ENCODE results near the gene PIKFYVE.
"Not testable (repeated sequence)": the region's sequence is repeated elsewhere in the genome, so short reads cannot be mapped to it uniquely, and the experiment has no call there.

Gene PIKFYVE

DNA sequence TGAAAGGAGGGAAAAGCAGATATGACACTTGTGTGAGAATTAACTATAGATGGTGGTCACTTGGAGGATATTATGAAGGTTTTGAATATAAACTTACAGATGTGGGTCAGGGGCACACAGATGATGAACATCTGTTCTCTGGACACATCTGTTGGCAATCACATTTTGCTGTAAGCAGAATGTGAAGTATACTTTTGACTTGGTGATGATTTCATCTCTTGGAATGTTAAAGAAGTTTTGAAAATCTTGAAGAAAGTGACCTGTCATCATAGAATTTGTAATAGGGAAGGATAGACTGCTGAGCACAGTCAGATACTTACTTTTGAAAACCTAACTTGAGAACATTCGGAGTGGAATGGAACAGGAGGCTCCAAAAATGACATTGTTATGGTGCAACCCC is 40.2 kb downstream of the PIKFYVE start:
- DNase-seq, result no peak

DNA sequence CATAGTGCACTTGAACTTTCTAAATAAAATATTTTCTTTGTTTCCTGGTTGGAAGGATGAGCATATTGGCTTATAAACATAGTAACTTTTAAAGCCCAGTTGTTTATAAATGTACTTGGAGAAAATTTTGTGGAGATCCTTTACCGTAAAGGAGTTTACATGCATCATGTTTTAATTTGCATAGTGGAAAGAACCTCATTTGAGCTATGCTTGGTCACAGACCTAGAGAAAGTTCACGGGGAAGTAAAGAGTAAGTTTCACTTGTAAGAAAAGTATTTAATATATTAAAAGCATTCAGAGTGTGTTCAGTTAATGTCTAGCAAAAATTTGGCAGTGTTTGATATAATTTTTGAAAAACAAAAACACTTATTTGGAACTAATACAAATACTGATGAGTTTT is 45.3 kb downstream of the PIKFYVE start:
- DNase-seq, result no peak

DNA sequence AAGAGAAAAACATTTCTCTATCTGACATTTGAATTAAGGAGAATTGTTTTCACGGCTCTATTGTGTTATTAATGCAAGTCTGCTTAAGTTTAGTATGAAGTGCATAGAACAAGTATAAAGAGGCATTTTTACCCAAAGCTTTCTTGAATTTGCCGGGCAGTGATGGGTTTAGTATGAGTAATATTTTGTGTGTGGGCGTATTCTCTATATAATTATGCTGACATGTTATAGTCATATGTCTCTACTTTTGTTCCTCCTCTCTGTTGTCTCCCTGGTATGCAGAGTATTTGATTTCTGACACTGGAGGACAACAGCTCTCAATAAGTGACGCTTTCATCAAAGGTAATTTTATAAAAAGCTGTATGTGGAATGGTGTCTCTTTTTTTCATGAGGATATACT is 45.9 kb downstream of the PIKFYVE start:
- no peak for DNase-seq

DNA sequence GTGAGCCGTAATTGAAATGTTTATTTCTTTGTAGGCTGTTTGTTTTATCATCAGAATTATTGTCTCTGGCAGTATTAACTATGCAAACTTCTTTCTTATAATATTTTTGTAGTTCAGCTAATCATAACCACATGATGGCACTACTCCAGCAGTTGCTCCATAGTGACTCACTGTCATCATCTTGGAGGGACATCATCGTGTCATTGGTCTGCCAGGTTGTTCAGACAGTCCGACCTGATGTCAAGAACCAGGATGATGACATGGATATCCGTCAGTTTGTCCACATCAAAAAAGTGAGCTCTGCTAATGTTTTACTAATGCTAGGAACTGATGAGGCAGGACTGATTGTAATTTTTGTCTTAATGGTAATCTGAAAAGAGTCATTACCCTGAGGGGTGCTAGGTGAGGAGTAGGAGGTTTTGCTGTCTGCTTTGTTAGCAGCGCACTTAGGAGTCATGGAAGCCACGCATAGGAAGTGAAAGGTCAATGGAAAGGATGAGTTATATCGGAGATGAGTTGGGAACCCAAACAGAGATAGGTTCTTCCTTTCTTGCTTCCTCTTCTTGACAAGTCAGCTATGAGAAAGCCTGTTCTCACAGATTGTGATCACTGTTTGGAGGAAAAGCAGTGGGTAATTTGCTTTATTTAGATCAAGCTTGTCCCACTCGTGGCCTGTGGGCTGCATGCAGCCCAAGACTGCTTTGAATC is 49.2 kb downstream of the PIKFYVE start:
- DNase-seq, result no peak

DNA sequence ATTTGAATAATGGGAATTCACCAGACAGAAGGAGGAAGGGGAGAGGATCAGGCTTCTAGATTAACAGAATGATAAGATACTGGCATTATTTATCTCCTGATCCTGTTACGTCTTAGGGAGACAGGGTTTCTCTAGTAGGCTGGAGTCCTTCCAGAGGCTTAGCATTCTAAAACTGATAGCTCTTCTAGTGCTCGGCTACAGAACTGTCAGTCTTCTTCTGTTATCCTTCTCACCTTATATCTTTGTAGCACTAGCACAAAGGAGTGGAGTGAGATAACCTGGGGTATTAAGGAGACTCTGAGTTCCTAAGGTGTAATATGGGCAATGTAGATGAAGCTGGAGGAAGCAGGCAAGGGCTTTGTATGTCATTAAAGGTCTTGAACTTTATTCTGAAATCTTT is 52.1 kb downstream of the PIKFYVE start:
- DNase-seq, result no peak

DNA sequence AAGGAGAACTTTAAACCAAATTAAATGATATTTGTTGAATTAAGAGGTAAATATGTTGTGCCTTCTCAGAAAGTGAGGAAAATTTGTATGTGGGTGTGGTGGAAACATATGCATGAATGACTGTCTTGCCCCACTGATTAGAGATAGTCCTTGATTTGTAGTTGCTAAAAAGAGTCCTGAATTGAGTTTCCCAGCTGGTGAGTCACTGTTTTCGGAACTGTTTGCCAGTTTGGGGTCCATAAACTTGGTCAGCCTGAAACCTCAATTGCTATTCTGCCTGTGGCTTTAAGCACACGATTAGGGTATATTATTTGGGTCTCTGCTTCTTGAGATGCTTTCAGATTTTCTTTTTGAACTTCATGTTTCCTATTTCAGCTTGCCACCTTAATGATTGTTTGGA is 53.3 kb downstream of the PIKFYVE start:
- DNase-seq, result no peak

DNA sequence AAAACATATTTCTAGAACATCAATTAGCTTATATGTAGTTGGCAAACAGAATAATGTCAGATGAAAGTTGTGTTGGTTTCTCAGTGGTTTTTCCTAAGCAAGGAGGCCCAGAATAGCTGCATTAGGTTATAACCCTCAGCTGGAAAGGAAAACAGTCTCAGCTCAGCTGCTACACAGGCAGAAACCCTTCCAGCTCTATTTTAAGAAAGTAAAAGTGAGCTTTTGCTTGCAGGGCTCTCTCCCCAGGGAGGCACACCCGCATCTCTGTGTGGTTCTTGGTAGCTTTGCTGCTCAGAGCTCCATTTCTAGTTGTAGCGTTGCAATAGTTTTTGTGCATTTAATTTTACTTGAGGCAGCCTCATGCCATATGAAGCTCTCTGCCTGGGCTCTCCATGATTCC is 54.6 kb downstream of the PIKFYVE start:
- no peak for DNase-seq

DNA sequence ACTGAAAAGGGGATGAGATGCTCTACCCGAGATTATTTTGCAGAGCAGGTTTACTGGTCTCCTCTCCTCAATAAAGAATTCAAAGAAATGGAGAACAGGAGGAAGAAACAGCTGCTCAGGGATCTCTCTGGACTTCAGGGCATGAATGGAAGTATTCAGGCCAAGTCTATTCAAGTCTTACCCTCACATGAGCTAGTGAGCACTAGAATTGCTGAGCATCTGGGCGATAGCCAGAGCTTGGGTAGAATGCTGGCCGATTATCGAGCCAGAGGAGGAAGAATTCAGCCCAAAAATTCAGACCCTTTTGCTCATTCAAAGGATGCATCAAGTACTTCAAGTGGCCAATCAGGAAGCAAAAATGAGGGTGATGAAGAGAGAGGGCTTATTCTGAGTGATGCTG is 60.0 kb downstream of the PIKFYVE start:
- DNase-seq, result no peak

DNA sequence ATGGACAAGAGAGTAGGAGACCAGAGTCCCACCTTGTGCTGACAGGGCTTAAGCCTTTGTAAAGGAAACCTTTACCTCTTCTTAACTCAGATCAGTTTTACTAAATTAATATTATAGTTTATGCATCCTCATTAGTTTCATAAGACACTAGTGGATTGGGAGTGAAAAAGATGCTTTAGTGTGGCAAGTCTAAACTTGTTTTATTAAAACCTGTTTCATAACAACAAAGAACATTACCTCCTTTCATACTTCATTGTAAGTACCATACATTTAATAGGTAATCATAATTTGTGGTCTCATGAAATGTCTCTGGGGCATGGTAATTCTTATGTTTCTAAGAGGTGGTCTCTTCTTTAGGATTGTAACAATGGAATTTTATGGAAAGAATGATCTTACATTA is 63.4 kb downstream of the PIKFYVE start:
- DNase-seq, result no peak

DNA sequence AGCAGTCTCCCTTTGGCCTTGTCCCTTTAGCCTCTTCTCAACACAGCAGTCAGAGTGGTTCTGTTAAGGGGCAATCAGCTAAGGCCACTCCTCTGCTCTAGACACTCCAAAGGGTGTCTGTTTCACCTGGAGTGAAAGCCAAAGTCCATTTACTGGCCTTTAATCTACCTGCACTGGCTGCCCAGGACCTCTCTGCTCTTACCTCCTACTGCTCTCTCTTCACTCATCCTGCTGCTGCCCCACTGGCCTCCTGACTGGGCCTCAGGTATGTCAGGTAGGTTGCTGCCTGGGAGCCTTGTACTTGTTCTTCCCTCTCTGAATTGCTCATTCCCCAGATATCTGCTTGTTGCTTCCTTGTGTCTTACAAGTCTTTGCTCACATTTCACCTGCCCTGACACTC is 68.2 kb downstream of the PIKFYVE start:
- no peak for DNase-seq

DNA sequence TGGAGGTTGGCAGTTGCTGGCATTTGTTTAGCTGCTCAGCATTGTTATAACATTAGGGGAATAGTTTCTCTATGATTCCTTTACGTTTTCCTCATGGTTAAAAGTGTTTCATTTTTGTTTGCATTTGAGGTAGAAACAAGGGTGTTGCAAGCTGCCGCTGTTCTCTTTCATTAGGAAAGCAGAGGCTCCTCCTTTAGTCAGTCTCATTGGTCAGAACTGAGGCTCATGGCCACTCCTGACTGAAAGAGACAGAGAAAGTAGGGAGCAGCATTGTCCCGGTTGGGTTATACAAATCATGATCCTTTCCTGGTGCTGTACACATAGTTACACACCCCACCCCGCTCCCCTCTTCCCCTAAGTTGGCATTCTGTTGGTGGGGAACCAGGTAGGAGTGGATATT is 80.7 kb downstream of the PIKFYVE start:
- DNase-seq, result no peak

DNA sequence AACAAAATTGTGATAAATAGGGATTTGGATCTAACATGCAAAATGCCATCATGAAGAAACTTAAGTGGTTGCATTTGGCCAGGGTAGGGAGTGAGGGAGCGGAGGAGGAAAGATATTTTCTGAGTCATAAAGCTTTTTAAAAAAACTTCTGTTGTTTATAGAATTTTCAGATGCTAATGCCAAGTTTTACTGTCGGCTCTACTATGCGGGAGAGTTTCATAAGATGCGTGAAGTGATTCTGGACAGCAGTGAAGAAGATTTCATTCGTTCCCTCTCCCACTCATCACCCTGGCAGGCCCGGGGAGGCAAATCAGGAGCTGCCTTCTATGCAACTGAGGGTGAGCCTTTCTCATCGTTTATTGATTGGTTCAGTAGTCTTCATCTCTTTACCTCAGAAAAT is 84.6 kb downstream of the PIKFYVE start:
- no peak for DNase-seq

DNA sequence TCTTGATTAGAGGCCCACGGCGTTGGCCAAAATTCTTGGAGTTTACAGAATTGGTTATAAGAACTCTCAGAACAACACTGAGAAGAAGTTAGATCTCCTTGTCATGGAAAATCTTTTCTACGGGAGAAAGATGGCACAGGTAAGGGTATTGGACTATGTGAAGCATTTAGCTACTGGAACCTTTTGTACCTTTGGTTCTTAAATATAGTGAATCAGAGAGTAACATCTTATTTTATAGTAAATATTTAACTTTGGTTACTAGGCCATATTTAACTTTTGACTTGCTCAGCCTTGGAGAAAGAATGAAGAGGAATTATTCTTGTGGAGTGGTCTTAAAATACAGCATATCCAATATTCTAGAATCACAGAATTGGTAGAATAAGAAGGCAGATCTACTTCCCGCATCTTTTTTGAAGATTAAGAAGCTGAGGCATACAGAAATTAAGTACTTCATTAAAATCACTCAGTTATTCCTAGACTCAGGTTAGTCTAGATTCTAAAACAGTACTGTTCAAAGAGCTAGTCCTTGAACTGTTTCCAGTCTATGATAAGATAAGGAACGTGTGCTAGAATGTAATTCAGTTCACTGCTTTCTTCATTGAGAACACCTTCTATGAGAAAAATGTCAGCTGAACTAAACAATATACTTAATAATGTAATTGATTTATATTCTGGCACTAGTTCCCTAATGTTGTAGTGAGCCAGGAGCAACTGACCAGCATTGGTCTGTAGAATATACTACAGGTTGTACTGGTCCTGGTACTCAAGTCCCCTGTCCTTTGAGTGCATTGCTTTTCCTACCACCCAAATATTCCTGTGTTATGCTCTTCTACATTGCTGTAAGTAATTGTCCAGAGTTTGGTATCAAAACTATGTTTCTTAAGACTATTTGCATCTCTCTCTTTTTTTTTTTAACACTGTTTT is 86.9 kb downstream of the PIKFYVE start:
- no peak for DNase-seq

DNA sequence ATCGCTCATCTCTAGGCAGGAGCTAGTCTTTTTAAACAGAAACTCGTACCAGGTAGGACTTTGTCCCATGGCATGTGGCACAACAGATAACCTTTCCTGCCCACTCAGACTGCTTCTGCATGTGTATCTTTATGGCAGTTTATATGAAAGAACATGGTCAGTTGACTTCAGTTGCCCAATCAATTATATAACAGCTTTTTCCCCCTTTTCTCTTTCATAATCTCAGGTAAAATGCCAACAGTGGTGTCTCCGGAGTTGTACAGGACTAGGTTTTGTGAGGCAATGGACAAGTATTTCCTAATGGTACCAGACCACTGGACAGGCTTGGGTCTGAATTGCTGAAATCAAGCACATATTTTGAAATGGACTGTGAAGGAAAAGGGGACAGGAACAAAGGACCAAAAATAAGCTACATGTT is 88.9 kb downstream of the PIKFYVE start:
- DNase-seq, result no peak

DNA sequence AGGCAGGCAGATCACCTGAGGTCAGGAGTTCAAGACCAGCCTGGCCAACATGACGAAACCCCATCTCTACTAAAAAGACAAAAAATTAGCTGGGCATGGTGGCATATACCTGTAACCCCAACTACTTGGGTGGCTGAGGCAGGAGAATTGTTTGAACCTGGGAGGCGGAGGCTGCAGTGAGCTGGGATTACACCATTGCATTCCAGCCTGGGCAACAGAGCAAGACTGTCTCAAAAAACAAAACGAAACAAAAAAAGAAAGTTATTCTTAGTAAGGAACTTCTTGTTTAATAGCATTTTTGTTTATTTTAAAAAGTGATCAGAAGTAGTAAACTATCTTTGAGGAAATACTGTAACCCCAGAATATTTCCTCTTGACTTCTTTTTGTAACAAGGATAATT is 90.4 kb downstream of the PIKFYVE start:
- not testable (repeated sequence) for DNase-seq

DNA sequence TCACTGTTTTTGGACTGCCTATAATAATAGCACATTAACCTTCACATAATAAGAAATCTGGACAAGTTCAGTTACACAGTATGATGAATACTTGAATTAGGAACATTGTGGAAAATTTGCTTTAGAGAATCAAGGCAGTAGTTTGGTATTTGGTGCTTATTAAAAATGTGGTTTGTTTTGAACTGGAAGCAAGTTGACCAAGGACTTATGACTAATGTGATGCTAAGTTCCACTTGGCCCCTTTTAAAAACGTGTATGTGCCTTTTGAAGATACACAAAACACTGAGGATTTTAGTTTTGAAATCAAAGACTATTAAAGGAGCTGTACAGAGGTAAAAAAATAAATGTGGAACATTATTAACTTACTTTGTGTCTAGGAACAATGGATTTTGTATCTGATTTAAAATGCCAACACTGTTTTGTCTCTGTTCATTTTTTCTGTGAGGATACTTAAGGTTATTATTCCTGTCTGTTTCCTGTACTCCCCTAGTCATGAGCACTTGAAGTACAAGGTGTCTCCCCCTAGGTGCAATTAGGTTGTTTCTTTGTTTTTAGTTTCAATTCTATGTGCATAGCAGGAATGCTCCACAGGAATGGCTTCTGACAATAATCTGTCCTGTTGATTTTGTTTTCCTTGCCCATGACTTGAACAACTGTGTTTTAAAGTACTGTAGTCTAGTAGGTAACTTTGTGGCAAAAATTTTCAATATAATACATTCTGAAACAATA is 91.0 kb downstream of the PIKFYVE start:
- DNase-seq, result no peak

DNA sequence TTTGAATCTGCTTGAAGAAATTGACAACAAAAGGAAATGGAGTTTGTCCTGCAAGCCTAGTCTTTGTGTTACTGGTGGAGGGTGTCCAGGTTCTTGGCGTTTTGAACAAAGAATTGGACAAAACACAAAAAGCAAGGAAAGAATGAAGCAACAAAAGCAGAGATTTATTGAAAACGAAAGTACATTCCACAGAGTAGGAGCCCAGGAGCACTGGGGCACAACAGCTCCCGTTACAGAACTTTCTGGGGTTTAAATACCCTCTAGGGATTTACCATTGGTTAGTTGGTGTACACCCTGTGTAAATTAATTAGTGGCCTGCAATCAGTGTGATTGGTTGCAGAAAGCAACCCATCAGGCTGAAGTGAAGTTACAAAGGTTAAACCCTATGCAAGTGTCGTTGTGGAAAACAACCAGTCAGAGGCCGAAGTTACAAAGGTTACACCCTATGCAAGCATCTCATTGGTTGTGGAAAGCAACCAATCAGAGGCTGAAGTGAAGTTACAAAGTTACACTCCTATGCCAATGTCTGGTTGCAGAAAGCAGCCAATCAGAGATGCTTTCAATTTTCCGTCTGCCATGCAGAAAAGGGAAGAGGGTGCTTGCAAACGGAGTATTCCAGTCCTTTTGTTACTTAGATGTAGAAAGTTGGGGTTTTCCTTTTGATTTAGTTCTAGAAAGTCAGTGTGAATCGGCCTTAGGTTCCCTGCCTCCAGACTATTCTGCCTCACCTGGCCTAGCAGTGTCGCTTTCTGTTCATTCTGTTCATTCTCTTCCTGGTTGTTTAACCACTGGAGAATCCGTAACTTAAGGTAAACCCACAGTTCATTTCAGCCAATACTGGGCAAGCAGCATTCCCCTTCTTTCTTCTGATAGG is 92.9 kb downstream of the PIKFYVE start:
- DNase-seq, result no peak

DNA sequence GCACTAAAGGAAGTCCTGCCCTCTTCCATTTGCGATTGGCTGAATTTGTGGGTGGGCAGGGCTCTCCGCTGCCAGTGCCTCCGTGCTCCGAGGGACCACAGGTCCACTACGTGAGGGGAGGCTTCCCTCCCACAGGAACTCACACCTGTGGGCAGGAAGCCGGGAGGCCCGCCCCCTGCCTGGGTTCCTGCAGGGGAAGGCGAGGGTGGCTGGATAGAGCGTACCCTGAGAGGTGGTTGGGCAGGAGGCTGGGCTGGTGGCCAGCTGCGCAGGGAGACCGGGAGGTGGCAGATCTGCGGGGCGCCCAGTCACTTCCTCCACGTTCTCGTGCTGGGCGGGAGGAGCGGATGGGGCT is 93.6 kb downstream of the PIKFYVE start:
- no peak for DNase-seq

DNA sequence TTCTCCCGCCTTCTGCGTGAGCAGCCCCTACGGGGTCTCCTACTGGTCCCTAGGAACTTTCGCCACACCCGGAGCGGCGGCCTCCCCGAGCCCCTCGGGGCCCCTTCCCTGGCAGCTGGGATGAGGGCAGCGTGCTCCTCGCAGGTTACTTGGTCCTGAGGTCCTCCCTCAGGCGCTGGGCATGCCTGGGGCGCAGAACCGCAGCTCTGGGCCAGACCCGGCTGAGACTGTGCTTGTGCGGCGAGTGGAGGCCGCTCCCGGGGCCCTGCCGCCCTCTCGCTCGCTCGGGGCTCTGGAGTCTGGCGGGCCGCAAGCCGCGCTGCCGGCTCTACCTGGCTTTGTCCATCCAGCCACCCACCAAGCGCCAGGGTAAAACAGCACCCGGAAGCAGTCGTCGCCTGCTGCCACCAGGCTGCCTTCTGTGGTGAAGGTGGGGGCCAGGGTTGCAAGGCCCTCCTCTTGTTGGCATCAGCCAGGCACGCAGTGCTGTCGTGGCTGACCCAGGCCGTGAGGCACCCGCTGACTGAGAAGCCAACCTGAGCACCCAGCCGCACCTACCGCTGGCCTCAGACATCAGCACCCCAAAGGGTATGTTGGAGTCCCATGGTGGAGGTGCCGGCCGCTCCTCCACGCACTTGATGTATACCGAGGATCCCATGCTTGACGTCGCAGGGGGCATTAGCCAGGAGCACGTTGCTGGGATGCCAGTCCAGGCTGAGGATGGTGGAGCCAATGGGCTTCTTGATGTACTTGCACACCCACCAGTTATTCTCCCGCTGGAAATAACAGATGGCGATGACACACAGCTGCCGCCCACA is 94.4 kb downstream of the PIKFYVE start:
- no peak for DNase-seq

DNA sequence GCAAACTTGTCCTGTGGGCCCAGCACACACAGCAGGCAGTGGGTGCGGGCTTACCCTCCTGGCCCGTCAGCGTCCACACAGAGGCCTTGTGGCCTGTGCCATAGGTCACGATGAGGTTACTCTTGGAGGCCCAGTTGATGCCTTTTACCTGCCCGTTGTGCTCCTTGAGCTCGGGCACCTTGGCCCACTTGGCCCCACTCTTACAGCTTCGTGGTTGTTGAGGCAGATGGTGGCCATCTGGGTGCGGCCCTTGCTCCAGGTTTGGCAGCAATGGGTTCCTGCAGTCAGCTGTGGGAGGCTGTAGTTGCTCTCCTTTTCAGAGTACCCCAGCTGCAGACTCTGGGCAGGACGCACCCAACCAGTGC is 95.0 kb downstream of the PIKFYVE start:
- DNase-seq, result no peak

DNA sequence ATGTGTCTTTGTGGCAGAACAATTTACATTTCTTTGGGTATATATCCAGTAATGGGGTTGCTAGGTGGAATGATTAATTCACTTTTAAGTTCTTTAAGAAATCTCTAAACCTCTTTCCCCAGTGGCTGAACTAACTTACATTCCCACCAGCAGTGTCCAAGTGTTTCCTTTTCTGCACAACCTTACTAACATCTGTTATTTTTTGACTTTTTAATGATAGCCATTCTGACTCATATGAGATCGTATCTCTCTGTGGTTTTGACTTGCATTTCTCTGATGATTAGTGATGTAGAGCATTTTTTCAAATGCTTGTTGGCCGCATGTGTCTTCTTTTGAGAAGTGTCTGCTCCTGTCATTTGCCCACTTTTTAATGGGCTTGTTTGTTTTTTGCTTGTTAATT is 97.4 kb downstream of the PIKFYVE start:
- DNase-seq, result peak; percentile 17

All from amniotic stem cell (primary cell).